IPS DF 19.7 (cell line): ENCODE results near the gene ZHX3.

ENCODE experiments used
- DNase-seq: peaks from one replicate; pipeline ENCODE4 v3.0.0-alpha.2; 2013; ENCODE audit warnings: low read depth, low spot score

Gene ZHX3

GRCh38 chr20:41299899-41300298, 17.6 kb downstream of the ZHX3 start:
- no peak for DNase-seq

DNA sequence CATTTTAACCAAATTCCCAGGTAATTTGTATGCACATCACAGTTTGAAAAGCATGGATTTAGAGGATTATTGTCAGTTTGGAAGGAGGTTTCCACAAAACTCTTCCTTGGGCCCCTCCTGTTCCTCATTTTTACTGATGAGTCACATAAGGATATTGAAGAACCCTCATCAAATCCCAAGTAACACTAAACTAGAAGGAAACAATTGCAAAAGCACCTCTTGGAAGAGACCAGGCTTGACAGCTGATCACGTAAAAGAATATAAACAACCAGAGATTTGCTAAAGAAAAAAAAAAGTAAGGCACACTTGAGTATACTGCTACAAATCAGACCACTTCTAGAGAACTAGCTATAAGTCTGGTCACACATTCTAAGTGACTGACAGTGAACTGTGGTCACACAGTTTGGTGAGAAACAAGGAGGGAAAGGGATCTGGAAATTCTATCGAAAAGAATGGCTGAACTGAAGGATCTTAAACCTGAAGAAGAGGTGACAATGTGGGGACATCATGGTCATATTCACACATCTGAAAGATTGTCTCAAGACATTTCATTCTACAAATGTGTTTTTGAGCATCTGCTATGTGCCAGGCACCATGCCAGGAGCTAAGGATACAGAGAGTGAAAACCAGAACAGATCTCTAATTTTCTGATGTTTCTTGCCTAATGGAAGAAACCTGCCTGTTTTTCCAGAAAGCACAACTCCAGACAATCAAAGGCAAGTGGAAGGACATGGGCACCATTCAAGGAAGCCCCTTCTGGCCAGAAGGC, 24.1 kb downstream of the ZHX3 start:
- DNase-seq = no peak

DNA sequence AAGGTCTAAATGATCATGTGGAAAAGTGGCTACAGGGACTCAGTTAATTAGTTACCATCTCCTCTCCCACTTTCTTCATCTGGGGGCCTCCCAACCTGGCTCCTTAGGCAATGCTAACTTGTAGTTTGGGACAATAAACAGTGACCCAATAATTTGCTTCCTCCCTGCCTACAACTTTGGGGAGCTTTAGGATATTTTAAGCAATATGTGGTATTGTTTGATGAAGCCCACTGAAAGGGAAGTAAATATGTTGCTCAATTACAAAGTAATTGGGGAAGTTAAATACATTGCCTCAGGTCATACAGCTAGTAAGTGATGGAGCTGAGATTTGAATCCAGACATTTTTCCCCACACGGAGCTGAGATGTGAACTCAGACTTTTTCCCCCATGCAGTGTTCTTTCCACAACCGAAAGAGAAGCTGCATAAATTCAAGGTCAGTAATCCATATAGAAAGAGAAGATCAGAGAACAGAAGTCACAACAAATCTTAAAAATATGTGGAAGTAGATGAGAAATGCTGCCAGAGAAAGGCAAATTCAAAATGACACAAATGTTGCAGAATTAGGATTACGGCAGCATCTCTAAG, 26.6 kb downstream of the ZHX3 start:
- no peak for DNase-seq

DNA sequence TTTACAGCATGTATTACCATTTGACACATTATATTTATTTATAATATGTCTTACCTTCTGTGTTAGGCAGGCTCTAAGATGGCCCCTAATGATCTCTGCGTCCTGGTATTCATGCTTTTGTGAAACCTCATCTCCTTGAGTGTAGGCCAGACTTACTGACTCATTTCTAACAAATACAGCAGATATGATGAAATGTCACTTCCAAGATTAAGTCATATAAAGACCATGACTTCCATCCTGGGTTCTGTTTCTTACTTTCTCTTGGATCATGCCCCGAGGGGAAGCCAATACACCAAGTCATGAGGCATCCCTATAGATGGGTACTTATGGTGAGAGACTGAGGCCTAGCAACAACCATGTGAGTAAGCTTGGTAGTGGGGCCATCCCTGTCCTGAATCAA, 30.2 kb downstream of the ZHX3 start:
- DNase-seq = no peak

DNA sequence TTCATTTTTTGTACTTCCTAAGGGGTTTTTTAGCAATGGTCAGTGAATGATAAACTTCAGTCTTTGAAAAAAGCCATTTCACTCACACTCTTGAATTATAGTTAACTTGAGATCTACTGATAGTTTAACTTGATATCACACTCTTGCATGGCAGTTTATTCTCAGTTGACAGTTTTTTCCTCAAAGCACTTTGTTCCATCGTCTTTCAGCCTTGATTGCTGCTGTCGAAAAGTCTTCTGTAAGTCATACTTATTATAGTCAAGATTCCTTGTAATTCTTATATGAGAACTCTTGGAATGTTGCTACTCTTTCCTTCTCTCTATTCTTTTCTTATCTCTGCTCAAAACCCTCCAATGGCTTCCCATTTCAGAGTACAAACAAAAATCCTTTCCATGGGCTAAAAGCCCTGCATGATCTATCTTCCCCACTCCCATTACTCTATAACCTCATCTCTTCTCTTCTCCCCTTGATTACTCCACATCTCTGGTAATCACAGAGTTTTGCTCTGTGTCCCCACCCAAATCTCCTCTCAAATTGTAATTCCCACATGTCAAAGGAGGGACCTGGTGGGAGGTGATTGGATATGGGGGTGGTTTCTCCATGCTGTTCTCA, 31.2 kb downstream of the ZHX3 start:
- DNase-seq = no peak

- no peak for DNase-seq
These were observed 37.8 kb downstream of the ZHX3 start for GRCh38 chr20:41279546-41280225.

DNA sequence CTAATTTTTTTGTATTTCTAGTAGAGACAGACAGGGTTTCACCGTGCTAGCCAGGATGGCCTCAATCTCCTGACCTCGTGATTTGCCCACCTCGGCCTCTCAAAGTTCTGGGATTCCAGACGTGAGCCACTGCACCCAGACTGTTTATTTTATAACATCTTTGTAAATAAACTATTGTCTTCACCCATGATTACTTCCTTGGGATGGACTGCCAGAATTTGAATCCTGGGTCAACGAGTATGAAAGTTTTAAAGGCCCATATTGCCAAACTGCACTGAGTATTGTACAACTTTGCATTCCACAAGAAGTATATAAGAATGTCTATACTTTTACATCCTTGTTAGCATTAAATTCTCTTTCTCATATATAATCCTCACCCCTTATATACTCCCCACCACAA, 38.6 kb downstream of the ZHX3 start:
- DNase-seq = no peak

DNA sequence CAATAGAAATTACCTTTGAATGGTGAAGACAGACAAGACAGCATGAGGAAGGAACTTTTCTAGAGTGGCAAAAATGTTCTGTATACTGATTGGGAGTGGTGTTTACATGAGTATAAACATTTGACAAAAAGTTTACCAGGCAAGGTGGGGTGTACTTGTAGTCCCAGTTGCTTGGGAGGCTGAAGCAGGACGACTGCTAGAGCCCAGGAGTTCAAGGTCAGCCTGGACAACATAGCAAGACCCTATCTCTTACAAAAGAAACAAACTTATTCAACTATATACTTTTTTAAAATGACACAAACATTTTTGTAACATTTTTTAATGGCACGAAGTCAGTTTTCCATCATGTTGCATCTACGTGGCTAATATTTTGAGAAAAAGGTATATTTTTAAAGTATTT, 40.5 kb downstream of the ZHX3 start:
- no peak for DNase-seq

GRCh38 chr20:41276317-41276751, 41.2 kb downstream of the ZHX3 start:
- no peak for DNase-seq

DNA sequence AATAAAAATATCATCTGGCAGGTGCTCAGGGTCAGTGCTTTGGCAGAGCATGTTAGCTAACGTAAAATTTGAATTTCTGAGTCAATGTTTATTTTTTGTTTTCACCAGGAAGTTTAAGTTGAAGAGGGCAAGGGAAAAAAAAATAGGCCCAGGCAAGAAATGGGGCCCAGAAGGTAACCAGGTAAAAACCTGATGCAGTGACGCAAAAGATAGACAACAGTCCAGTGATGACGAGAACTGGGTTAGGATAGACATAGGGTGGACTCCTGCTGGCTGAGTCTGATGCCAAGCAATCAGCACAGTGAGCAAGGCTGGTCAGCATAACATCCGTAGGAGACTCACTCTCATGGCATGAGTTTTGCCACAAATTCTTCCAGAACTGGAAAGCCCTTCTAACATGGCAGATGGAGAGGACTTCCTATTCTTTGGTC, 42.2 kb downstream of the ZHX3 start:
- DNase-seq = no peak

GRCh38 chr20:41274152-41274551, 43.4 kb downstream of the ZHX3 start:
- DNase-seq = no peak

DNA sequence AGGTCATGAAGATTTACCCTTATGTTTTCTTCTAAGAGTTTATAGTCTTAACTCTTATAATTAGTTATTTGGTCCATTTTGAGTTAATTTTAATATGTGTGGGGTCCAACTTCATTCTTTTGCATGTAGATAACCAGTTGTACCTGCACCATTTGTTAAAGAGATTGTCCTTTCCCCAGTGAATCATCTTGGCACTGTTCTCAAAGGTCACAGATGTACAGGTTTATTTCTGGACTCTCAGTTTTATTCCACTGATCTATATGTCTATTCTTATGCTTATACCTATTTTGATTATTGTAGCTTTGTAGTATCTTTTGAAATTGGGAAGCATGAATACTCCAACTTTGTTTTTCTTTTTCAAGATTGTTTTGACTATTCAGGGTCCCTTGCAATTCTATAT, 44.1 kb downstream of the ZHX3 start:
- no peak for DNase-seq

GRCh38 chr20:41272339-41272738, 45.2 kb downstream of the ZHX3 start:
- DNase-seq = no peak

DNA sequence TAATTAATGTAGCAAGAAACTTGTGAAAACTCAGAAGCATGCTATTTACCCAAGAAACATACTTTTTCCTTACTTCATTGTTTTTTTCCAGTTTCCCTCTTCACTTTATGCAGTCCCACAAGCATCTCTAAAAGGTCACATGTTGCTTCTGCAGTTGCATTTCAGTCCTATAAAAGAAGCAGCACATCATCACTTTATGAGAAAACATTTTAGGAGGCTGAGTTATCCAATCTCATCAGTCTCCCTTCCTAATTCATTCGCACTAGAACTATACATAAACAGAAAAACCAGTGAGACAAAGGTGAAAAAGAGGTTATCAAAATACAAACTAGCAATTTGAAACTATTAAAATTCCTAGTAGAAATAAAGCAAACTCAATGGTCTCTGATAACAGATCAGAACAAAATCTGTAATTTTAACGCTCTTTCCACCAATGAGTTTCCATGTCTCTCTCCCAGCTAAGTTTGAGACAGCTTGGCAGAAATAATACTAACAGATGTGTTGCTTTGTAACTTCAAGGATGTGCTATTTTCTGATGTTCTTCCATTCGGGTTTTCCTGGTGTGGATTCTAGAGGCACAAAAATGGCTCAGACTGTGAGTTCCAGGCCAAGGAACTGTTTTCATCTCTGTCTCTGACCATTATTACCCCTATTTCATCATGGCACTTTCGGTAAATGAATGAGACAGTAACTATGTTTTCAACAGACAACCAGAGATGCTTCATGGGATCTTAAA, 48.4 kb downstream of the ZHX3 start:
- DNase-seq = no peak

- no peak for DNase-seq
These were observed 49.1 kb downstream of the ZHX3 start for GRCh38 chr20:41268402-41268801.

DNA sequence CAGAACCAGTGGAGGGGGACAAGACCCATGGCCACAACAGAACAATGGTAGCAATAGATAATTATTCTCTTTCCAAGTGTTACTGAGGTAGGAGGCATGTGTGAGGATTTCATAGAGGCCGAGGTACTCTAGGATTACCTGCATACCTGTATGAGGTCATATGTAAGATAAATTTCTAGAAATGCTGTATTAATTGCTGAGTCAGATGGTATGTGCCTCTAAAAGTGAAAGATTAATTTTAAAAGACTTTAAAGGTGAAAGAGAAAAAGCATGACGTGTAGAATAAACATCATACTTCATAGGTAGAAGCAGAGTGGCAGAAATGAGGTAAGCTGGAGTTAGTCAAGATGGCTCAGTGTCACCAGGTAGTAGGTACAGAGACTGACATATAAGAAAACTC, 51.6 kb downstream of the ZHX3 start:
- no peak for DNase-seq

GRCh38 chr20:41264819-41265218, 52.7 kb downstream of the ZHX3 start:
- no peak for DNase-seq

- no peak for DNase-seq
These were observed 55.5 kb downstream of the ZHX3 start for GRCh38 chr20:41261790-41262717.

DNA sequence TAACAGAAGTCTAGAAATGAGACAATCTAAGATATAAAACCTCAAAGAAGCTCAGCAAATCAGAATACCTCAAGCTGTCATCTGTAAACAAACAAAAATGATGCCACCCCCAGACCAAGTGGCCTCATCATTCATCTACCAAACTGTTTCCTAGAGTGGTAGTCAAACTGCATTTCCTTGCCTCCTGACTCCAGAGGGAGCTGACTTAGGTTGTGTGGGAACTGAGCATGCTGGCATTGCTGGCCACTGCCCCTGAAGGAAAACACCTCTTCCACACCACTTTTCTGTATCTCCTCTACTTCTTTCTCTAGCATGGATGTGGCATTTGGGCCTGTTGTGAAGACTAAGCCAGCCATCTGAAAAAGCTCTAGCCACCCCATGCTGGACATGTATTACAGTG, 56.3 kb downstream of the ZHX3 start:
- no peak for DNase-seq

DNA sequence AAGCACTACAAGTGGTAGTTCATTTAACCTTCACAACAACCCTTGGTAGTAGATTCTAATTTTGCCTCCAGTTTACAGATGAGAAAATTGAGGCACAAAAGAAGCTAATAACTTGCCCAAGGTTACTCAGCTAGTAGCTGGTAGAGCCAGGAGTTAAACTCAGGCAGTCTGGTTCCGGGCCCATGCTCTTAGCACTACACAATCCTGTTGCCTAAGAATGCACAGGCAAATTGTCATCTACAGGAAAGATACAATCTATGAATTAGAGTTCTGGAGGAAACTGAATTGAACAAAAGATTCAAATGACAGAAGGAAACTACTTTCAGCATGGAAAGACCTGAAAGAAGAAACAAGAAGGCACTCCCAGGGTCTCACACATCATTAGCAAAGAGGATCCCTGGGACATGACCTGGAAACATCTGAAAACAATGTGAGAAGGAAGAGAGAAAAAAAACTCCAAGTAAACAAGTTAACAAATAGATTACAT, 56.8 kb downstream of the ZHX3 start:
- DNase-seq = no peak

- no peak for DNase-seq
These were observed 58.2 kb downstream of the ZHX3 start for GRCh38 chr20:41259309-41259708.
